H1 (cell line): ENCODE measurements around the gene NDUFB11. TPM values are rescaled to one million over a fixed set of nuclear protein-coding genes. Genes with fewer than 3 reads are reported as not detected.
"Not testable (repeated sequence)": the region's sequence is repeated elsewhere in the genome, so short reads cannot be mapped to it uniquely, and the experiment has no call there.

Experiments
- CTCF ChIA-PET: fragments of 300-600 bp; sonication (Branson Sonifier 250); formaldehyde crosslinking; loops from one replicate; lab custom pipeline; 2021; ENCODE audit not compliant: partially characterized antibody; lab: Charles Lee
- POLR2A ChIA-PET: fragments of 300-600 bp; sonication (Branson Sonifier 250); formaldehyde crosslinking; loops from one replicate; lab custom pipeline; 2021; ENCODE audit warnings: inconsistent platforms; ENCODE audit not compliant: partially characterized antibody; lab: Charles Lee
- DNase-seq, 2 experiments: peaks; one replicate each; pipeline versions ENCODE4 v3.0.0 to v3.0.0-alpha.2; 2010 to 2022; ENCODE audit warnings: low spot score in 2 of 2, low read depth in 1 of 2, mixed read lengths in 1 of 2
- FAIRE-seq: peaks from 2 replicates; lab custom pipeline; 2011; peaks lifted over from hg19 to GRCh38; lab: Jason Lieb, UNC
- H2AFZ ChIP-seq: 2 replicates; pipeline ENCODE4 v1.8.1; 2012; ENCODE audit warnings: low read length, inconsistent platforms
- H2AK5ac ChIP-seq: 2 replicates; pipeline ENCODE4 v1.6.1; 2013; ENCODE audit warnings: low read depth, low read length
- H2BK120ac ChIP-seq: replicated peaks from 2 replicates; pipeline ENCODE3; 2013; ENCODE audit warnings: low read depth, low read length, inconsistent platforms
- H2BK12ac ChIP-seq: 2 replicates; pipeline ENCODE4 v1.6.1; 2013; ENCODE audit warnings: low read depth, low read length
- H2BK15ac ChIP-seq: 2 replicates; pipeline ENCODE4 v1.6.1; 2013; ENCODE audit warnings: low read length
- H2BK20ac ChIP-seq: 2 replicates; pipeline ENCODE4 v1.6.1; 2013; ENCODE audit warnings: low read length
- H2BK5ac ChIP-seq: 2 replicates; pipeline ENCODE4 v1.6.1; 2013; ENCODE audit warnings: low read depth, low read length
- H3K14ac ChIP-seq: 2 replicates; pipeline ENCODE4 v1.6.1; 2013; ENCODE audit warnings: inconsistent platforms; ENCODE audit not compliant: insufficient read length
- H3K18ac ChIP-seq: 2 replicates; pipeline ENCODE4 v1.6.1; 2013; ENCODE audit warnings: low read length; ENCODE audit errors: extremely low read depth
- H3K23ac ChIP-seq: 2 replicates; pipeline ENCODE4 v1.6.1; 2013; ENCODE audit warnings: inconsistent platforms; ENCODE audit not compliant: insufficient read length
- H3K23me2 ChIP-seq: 2 replicates; pipeline ENCODE4 v1.6.1; 2013; ENCODE audit warnings: low read depth, low read length
- H3K27ac ChIP-seq: 2 replicates; pipeline ENCODE4 v1.6.1; 2011; ENCODE audit warnings: low read depth, low read length, inconsistent platforms
- H3K27me3 ChIP-seq, 4 experiments: replicated peaks in 1 of 4; 1 replicate in 1 of 4; 2 replicates in 3 of 4; pipeline versions ENCODE4 v1.6.1 to v1.8.1; 2011 to 2013; ENCODE audit warnings: low read length in 3 of 4, mild to moderate bottlenecking in 3 of 4, inconsistent platforms in 2 of 4, mixed read lengths in 2 of 4, moderate library complexity in 1 of 4; ENCODE audit not compliant: control insufficient read depth in 3 of 4, insufficient read depth in 3 of 4; ENCODE audit errors: extremely low read depth in 1 of 4
- H3K36me3 ChIP-seq, 4 experiments: 2 replicates each; pipeline versions ENCODE4 v1.6.1 to v1.8.1; 2011 to 2013; ENCODE audit warnings: mild to moderate bottlenecking in 4 of 4, low read length in 3 of 4, moderate library complexity in 2 of 4, control low read depth in 1 of 4, inconsistent platforms in 1 of 4; ENCODE audit not compliant: insufficient read depth in 4 of 4, control insufficient read depth in 2 of 4
- H3K4ac ChIP-seq: replicated peaks from 2 replicates; pipeline ENCODE3; 2013; ENCODE audit warnings: low read length, low read depth, mixed read lengths, inconsistent platforms; ENCODE audit not compliant: insufficient read length
- H3K4me1 ChIP-seq, 4 experiments: replicated peaks in 1 of 4; 1 replicate in 1 of 4; 2 replicates in 3 of 4; pipeline versions ENCODE4 v1.6.1 to v1.8.1; 2011 to 2013; ENCODE audit warnings: low read length in 3 of 4, inconsistent platforms in 2 of 4, mixed read lengths in 1 of 4; ENCODE audit not compliant: insufficient read depth in 4 of 4, control insufficient read depth in 3 of 4
- H3K4me2 ChIP-seq, 2 experiments: 2 replicates each; pipeline versions ENCODE4 v1.6.1 to v1.8.1; 2011 to 2013; ENCODE audit warnings: low read depth in 2 of 2, low read length in 2 of 2, control low read depth in 1 of 2, inconsistent platforms in 1 of 2, mild to moderate bottlenecking in 1 of 2; ENCODE audit not compliant: insufficient read depth in 1 of 2
- H3K4me3 ChIP-seq, 4 experiments: fragments of 200-600, 300-600 bp in 1 of 4; sonication (generic), shearing (Covaris generic), sonication (Bioruptor Twin) in 1 of 4; 2 replicates each; pipeline versions ENCODE4 v1.5.1 to v1.8.1; 2011 to 2016; ENCODE audit warnings: low read length in 4 of 4, low read depth in 3 of 4, control low read depth in 2 of 4, inconsistent platforms in 2 of 4, mild to moderate bottlenecking in 2 of 4, mixed read lengths in 1 of 4, moderate library complexity in 1 of 4; ENCODE audit not compliant: insufficient read depth in 2 of 4; ENCODE audit errors: extremely low read depth in 1 of 4
- H3K56ac ChIP-seq: replicated peaks from 2 replicates; pipeline ENCODE3; 2013; ENCODE audit warnings: low read depth, mild to moderate bottlenecking, mixed read lengths, low read length, inconsistent platforms; ENCODE audit not compliant: insufficient read length
- H3K79me1 ChIP-seq: 2 replicates; pipeline ENCODE4 v1.6.1; 2013; ENCODE audit warnings: low read depth, low read length, control low read depth
- H3K79me2 ChIP-seq, 2 experiments: 2 replicates each; pipeline versions ENCODE4 v1.6.1 to v1.8.1; 2012 to 2013; ENCODE audit warnings: low read length in 2 of 2, mild to moderate bottlenecking in 2 of 2, inconsistent platforms in 1 of 2; ENCODE audit not compliant: insufficient read depth in 2 of 2, control insufficient read depth in 1 of 2
- H3K9ac ChIP-seq, 4 experiments: replicated peaks in 1 of 4; 1 replicate in 1 of 4; 2 replicates in 3 of 4; pipeline versions ENCODE4 v1.6.1 to v1.8.1; 2011 to 2013; ENCODE audit warnings: low read depth in 3 of 4, low read length in 3 of 4, control low read depth in 2 of 4, mild to moderate bottlenecking in 2 of 4, moderate library complexity in 2 of 4, inconsistent platforms in 1 of 4; ENCODE audit errors: extremely low read depth in 1 of 4
- H3K9me3 ChIP-seq, 2 experiments: 2 replicates each; pipeline versions ENCODE4 v1.6.1 to v1.8.1; 2012 to 2013; ENCODE audit warnings: mild to moderate bottlenecking in 2 of 2, moderate library complexity in 2 of 2, control low read depth in 1 of 2, inconsistent platforms in 1 of 2, low read depth in 1 of 2, low read length in 1 of 2, mixed read lengths in 1 of 2; ENCODE audit not compliant: insufficient read depth in 2 of 2
- H4K20me1 ChIP-seq, 2 experiments: replicated peaks in 1 of 2; 2 replicates each; pipeline versions ENCODE3 to v1.8.1; 2011 to 2013; ENCODE audit warnings: inconsistent platforms in 2 of 2, low read length in 2 of 2, mild to moderate bottlenecking in 1 of 2; ENCODE audit not compliant: insufficient read depth in 2 of 2, control insufficient read depth in 1 of 2
- H4K5ac ChIP-seq: 2 replicates; pipeline ENCODE4 v1.6.1; 2013; ENCODE audit warnings: low read length, low read depth, mixed read lengths, inconsistent platforms; ENCODE audit not compliant: insufficient read length
- H4K8ac ChIP-seq: 2 replicates; pipeline ENCODE4 v1.8.0; 2013; ENCODE audit warnings: mild to moderate bottlenecking, moderate library complexity, low read length, inconsistent platforms; ENCODE audit not compliant: insufficient read depth; ENCODE audit errors: extremely low read depth
- H4K91ac ChIP-seq: replicated peaks from 2 replicates; pipeline ENCODE3; 2013; ENCODE audit warnings: low read length, mixed read lengths, inconsistent platforms; ENCODE audit not compliant: insufficient read length
- WGBS, 2 experiments: shearing (Covaris generic) in 1 of 2; methylation state at CpG; one replicate each; pipeline versions ENCODE4 v1.1.6 to v1.1.7; 2013 to 2015; ENCODE audit warnings: low lambda C conversion rate in 2 of 2, mixed read lengths in 2 of 2, inconsistent platforms in 1 of 2, low coverage in 1 of 2, missing lambda C conversion rate in 1 of 2; ENCODE audit not compliant: insufficient replicate concordance in 2 of 2, insufficient coverage in 1 of 2, insufficient read length in 1 of 2; ENCODE audit errors: extremely low coverage in 1 of 2, missing lambda C conversion rate in 1 of 2; 5-methylcytosine and 5-hydroxymethylcytosine counted together
- polyA plus RNA-seq, 7 experiments: library from polyadenylated mRNA; depleted of rRNA in 3 of 7; stranded (reverse) in 5 of 7; unstranded in 2 of 7; fragments of >200 nt in 5 of 7; fragments of 200-250 nt in 2 of 7; gene quantifications; 1 replicate in 5 of 7; 2 replicates in 1 of 7; 4 replicates in 1 of 7; pipeline versions ENCODE4 v1.2.1 to v1.2.3, GENCODE V29; 2011 to 2013; ENCODE audit warnings: missing spikeins in 2 of 7, mixed read lengths in 2 of 7
- total RNA-seq: library from RNA; stranded (reverse); fragmentation: NEBNext Ultra II Directional; extraction: Animal tissue kit (Norgen Biotek cat#: 25700); gene quantifications from 2 replicates; pipeline ENCODE4 v1.2.1, GENCODE V29; 2021

The NDUFB11 gene
- total and polyA plus RNA-seq, 2 of the 8 experiments (the other 6 are each of a cell fraction or from before 2014, with no cell fraction given): 120 to 131 TPM

DNA sequence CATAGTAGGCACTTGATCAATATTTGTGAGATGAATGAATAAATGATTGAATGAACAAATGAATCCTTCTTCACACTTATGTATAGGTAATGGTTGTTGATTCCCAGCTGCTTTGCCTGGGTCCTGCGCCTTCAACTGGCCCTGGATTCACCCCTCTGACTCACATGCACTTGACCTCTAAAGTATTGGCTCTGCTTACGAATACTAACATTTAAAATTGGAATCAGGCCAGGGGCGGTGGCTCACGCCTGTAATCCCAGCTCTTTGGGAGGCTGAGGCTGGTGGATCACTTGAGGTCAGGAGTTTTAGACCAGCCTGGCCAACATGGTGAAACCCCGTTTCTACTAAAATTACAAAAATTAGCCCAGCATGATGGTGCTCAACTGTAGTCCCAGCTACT lies 8.9 kb downstream of the NDUFB11 start:
- not testable (repeated sequence) for H2BK20ac ChIP-seq, H3K23me2 ChIP-seq, H3K27ac ChIP-seq, DNase-seq, H2BK15ac ChIP-seq, H3K79me2 ChIP-seq, FAIRE-seq, H3K4me1 ChIP-seq, H3K9ac ChIP-seq, H3K14ac ChIP-seq, H3K23ac ChIP-seq, H4K91ac ChIP-seq, H3K4ac ChIP-seq, H2BK12ac ChIP-seq, H2AFZ ChIP-seq, H3K9me3 ChIP-seq, H4K20me1 ChIP-seq, H3K36me3 ChIP-seq, H3K27me3 ChIP-seq, H3K18ac ChIP-seq, H4K8ac ChIP-seq, H3K4me2 ChIP-seq, H3K4me3 ChIP-seq, H2AK5ac ChIP-seq, H2BK120ac ChIP-seq, H4K5ac ChIP-seq, H2BK5ac ChIP-seq, H3K56ac ChIP-seq, H3K79me1 ChIP-seq
- POLR2A ChIA-PET: interaction anchor here (0.6 to 1.2 kb wide), 2 partner anchors 9 to 202 kb away, joined by 3 to 5 read pairs; partner anchors contain the start of genes NDUFB11 and RBM10
- CTCF ChIA-PET: interaction anchor here (0.8 kb wide), 1 partner anchor 9 kb away, joined by 3 read pairs; the partner anchor contains the start of genes NDUFB11 and RBM10
- 75% methylated on average over 5 of the region's 5 CpGs; no CpG with 5 or more reads in 1 of the 2 experiments for WGBS, 2 experiments
